Fibroblast of mammary gland (primary cell): Measurements from ENCODE around the gene SAFB.

Experiments used
- DNase-seq: peaks from one replicate; pipeline ENCODE4 v3.0.0-alpha.2; 2010; ENCODE audit warnings: low read depth
- H3K4me3 ChIP-seq: 2 replicates; pipeline ENCODE4 v1.5.1; 2011; ENCODE audit warnings: low read depth, mild to moderate bottlenecking, low read length, moderate library complexity; ENCODE audit not compliant: control insufficient read depth
- CTCF ChIP-seq: conservative IDR thresholded peaks from 2 replicates; pipeline ENCODE4 v1.5.1; 2011; ENCODE audit warnings: low read depth, low read length, inconsistent platforms; ENCODE audit not compliant: control insufficient read depth, insufficient read depth

Gene SAFB

DNA sequence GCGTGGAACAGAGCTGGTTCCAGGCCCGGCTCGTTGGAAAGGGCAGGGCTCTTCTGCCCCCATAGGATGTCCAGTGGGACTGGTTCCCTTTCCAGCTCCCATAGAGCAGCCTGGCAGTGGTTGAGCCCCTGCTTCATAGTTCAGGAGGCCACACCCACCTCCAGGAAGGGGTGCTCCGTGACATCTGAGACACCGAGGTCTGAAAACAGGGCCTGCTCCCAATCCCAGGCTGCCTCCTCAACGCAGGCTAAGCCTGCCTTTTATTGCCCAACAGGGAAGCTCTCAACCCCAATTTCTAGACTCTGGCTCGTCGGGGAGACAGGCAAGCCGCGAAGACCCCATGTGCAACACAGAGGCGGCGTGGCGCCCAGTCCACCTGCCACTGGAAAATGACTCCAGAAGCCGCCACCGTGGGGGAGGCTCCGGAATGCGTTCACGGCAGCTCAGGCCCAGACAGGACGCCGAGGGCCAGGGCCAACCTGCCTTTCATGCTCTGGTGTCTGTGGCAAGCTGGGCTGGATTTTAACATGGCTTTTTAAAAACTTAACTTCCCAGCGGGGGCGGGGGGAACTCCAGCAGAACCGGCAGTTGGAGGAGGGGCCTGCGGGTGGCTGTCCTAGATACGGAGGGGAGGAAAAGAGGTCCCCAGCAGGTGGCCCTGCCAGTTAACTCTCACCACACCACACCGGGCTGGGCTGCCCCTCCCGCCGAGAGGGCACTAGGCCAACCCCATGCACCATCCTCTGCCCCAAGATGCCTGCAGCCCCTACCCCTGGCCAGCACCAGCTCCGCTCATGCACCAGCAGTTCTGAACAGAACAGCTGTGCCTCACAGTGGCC is 37.2 kb upstream of the SAFB start:
- no peak for TF ChIP-seq CTCF
- DNase-seq: no peak
- no peak overlapping the region for H3K4me3 ChIP-seq

DNA sequence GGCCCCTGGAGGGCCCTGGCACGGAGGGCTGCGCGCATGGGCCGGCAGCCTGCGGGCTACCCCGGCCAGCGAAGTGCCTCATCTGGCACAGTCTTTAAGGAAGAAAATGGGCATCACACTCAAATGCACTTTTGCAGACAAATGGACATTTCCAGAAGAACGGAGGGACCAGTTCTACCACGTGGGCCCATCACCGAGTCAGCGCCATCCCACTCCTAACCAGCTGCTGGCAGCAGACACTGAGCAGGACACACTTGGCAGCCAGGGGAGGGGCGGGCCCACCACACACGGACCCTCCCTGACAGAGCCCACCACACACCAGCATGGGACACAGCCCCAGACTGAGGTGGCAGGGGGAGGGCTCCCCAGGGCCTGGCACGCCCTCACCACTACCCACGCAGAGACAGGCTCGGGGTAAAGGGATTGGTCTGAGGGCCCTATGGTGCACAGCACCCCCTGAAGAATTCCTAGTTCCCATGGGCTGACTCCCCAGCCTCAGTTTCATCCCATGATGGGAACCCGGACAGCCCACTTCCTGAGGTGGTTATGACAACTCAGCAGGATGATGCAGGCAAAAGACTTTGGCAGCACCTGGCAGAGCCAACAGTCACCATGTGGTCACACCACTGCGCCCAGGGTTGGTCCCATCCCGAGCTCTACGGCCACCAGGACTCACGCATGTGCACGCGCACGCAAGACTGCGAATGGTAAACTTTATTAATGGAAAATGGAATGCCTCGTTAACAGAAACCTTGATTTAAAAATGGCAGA is 36.4 kb upstream of the SAFB start:
- peak; percentile 28 for DNase-seq
- no peak for TF ChIP-seq CTCF
- H3K4me3 ChIP-seq: no peak overlapping the region

DNA sequence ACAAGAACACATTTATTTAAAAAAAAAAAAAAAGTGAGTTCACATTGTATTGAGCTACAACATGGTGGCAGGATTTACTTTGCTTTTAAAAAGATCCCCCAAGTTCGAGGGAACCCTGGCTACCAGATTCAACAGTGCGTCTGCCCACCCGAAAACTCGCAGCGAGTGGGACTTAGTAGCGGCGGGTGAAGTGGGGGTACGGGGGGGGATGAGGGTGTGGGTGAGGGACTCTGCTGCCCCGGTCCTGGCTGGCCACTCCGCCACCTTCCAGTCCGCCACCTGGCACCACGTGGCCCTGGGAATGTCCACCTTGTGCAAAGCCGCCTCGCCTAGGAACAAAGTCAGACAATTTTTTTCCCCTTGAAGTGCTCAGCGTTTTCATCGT is 35.8 kb upstream of the SAFB start:
- no peak for TF ChIP-seq CTCF
- no peak for DNase-seq

GRCh38 chr19:5587661-5588060 is 35.2 kb upstream of the SAFB start:
- H3K4me3 ChIP-seq: no peak overlapping the region
- no peak for TF ChIP-seq CTCF
- no peak for DNase-seq

More for the DNA sequence above, 35.8 kb upstream of the SAFB start:
- H3K4me3 ChIP-seq: no peak overlapping the region

- no peak overlapping the region for H3K4me3 ChIP-seq
- DNase-seq: peak; percentile 67
- TF ChIP-seq CTCF: no peak
Measured at GRCh38 chr19:5588441-5588840, 34.4 kb upstream of the SAFB start.

GRCh38 chr19:5588906-5589676 is 33.8 kb upstream of the SAFB start:
- TF ChIP-seq CTCF: no peak
- H3K4me3 ChIP-seq: no peak overlapping the region
- DNase-seq: no peak
